ENCODE results near the gene SPRR5.

SPRR5 gene

DNA sequence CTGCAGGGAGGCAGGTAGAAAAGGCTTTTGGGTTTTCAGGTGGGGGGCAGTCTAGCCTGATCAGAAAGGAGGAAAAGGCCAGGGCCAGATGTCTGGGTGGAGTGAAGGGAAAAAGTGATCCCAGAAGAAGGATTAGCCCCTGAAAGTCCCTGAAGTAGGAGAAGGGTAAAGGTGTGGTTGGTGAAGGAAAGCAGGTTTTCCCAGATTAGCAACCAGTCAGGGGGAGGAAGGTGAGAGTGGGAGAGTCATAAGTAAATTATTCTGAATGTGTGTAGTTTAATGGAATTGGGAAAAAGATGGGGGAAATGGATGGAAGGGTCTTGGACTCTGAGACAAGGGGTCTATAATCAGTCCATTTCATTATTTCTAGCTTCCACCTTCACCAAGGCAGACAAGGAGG lies 36.2 kb downstream of the SPRR5 start:
- DNase-seq (ENCODE audit: low read depth), result no peak

DNA sequence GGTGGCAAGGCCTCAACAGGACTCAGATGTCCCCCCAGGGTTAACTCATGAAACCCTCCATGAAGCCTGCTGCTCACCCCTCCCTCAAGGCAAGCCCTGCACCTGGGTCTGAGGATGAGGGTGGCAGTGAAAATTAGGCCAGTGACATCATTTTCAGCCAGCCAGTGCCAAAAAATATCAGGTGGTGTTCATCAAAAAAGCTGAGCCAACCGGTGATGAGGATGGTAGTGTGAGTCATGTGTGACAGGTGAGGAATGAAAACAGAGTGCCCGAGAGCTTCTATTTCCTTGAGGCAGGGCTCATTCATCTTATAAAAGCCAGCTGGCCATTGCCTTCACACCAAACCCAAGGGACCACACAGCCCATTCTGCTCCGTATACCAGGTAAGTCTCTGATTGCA lies 36.7 kb downstream of the SPRR5 start, which contains the start of gene SPRR1A:
TSS of gene SPRR1A (plus strand) at position 339 of the 400 bp plus-strand sequence. CDS start 1,150 bp downstream, outside the sequence.
- DNase-seq (ENCODE audit: low read depth), result no peak

DNA sequence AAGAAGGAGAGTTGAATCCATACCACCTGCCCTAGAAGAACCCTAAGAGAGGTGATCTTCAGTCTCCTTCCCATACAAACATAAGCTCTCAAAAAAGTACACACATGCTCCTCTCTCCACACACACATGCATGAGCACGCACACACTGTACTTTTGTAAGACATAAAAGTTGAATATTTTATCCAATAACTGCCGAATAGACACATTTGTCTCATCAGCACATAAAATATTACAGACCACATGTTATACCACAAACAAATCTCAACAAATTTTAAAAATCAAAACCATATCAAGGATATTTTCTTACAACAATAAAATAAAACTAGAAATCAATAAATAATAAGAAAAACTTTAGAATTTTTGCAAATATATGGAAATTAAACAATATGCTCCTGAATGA lies 39.6 kb downstream of the SPRR5 start:
- DNase-seq (ENCODE audit: low read depth), result no peak

DNA sequence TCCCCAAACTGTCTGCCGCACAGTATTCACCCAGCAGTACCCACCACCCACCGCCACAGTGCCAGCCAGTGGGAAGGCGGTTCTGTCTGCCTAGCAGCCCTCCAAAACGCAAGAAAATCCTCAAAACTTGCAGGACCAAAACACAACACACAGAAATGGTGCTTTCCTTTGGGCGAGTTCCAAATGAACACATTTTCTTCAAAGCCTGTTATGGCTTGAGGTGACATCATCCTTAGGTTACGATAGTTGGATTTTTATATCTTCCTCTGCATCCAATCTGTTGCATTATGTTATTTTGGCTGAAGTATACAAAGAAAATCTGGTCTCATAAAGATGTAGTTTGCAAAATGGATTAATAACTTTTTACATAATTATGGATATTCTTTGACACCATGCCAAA lies 46.2 kb downstream of the SPRR5 start:
- DNase-seq (ENCODE audit: low read depth), result no peak

DNA sequence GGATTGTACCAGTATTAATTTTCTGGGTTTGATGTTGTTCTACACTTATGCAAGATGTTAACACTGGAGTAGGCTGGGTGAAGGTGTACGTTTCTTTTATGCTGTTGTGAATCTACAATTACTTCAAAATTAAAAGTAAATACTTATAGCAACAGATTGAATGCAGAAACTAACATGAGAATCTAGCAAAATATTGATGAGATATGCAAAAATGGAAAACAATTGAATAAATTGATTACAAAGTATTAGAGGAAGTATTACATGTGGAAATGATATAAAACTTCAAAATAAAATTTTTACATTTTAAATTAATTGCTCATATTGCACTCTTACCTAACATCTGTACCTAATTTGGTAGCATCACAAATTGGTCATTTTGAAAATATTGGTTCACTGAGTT lies 48.8 kb downstream of the SPRR5 start:
- no peak for DNase-seq (ENCODE audit: low read depth)

DNA sequence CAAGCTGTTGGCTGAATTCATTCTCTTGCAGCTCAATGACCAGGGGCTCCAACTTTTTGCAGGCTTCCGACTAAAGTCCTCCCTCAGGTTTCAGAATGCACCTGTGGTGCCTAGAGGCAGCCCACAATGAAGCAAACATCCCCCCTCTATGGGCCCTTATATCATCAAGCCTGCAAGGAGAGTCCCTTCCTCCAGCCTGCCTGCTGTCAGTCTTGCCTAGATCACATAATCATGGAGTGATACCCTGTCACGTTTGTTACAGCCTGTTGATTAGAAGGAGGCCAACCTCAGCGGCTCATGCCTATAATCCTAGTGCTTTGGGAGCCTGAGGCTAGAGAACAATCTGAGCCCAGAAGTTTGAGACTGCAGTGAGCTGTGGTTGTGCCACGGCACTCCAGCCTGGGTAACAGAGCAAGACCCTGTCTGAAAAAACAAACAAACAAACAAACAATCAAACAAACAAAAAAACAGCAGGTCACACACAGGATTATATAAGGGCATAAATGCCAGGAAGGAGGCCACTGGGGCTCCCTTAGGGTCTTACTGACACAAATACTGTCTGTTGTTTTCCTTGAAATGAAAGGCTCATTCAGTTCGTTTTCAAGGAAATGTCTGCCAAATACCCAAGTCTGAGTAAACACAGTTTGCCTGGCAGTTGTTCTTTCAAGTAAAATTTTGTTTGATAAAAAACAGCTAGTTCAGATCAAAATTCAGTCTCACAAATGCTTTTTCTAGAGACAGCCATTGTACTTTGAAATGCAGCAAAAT lies 49.8 kb downstream of the SPRR5 start:
- no peak for DNase-seq (ENCODE audit: low read depth)

DNA sequence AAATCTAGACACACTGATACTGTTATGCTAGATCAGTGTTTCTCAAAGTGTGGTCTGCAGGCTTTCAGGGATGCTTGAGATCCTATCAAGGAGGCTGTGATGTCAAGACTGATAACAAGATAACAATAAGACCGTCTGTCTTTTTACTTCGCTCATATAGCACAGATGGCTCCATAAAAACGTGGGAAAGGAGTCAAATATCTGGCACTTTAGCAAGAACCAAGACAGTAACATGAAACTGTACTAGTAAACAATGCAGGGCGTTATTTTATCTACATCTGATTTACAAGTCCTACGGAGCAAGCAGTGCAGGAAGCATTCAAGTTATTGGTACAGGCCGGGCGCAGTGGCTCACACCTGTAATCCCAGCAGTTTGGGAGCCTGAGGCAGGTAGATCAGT lies 50.9 kb downstream of the SPRR5 start:
- no peak for DNase-seq (ENCODE audit: low read depth)

DNA sequence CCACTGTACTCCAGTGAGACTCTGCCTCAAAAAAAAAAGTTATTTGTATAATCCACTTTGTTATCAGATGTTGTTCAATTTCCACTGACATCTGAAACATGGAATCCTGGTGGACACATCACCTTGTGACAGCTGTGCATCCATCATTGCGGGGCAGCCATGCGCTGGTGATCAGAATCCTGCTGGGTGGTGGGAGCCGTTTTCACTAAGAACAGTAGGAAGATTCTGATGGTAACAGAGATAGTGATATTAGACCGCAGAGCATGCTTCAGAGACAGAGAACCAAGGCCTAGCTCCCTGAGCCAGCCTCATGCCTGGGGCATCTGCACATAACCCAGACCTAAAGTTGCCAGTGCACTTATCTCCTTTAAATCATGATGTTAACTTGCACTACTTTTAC lies 51.5 kb downstream of the SPRR5 start:
- no peak for DNase-seq (ENCODE audit: low read depth)
